Measurements from ENCODE around the gene FLNA. TPM values are rescaled to one million over a fixed set of nuclear protein-coding genes. Genes with fewer than 3 reads are reported as not detected.

Gene FLNA
- polyA plus RNA-seq, 1 donor from 2014 or later = 84.9 TPM

- Histone ChIP-seq H3K9me2 (ENCODE audit: insufficient read depth, low read length) (no peaks in the 10 kb centered on the region), H3K9me3 (ENCODE audit: low read length) (no peaks in the 10 kb centered on the region), H3K27me3 (ENCODE audit: insufficient read depth, low read depth, low read length) (no peaks in the 10 kb centered on the region), H2AFZ (ENCODE audit: low read depth, low read length) (no peak overlapping the region), H3K36me3 (ENCODE audit: insufficient read depth, low read length) (no peaks in the 10 kb centered on the region), H3K79me2 (replicated peaks; ENCODE audit: insufficient read depth, low read length) (no peaks in the 10 kb centered on the region), H3K27ac (ENCODE audit: low read length) (no peak overlapping the region), H4K20me1 (ENCODE audit: insufficient read depth) (no peaks in the 10 kb centered on the region), H3K4me3 (ENCODE audit: low read length) (no peak overlapping the region), H3K9ac (ENCODE audit: low read length) (no peak overlapping the region), H3K4me2 (ENCODE audit: low read length) (no peak overlapping the region), H3F3A (ENCODE audit: insufficient read depth, low read length, poor library complexity, severe bottlenecking) (no peaks in the 10 kb centered on the region)
- TF ChIP-seq REST (IDR thresholded peaks at IDR 0.05; ENCODE audit: borderline replicate concordance) = no peak
- no peak for TF ChIP-seq EZH2 (IDR thresholded peaks at IDR 0.05; ENCODE audit: borderline replicate concordance, insufficient read depth, low read length, poor library complexity, severe bottlenecking)
These were observed 25.0 kb downstream of the FLNA start for GRCh38 chrX:154349359-154349935.

GRCh38 chrX:154348646-154349358 is 25.6 kb downstream of the FLNA start:
- Histone ChIP-seq H2AFZ (ENCODE audit: low read depth, low read length) (no peak overlapping the region), H3K9me2 (ENCODE audit: insufficient read depth, low read length) (no peaks in the 10 kb centered on the region), H3K4me2 (ENCODE audit: low read length) (no peak overlapping the region), H3K9ac (ENCODE audit: low read length) (no peak overlapping the region), H4K20me1 (ENCODE audit: insufficient read depth) (no peaks in the 10 kb centered on the region), H3K9me3 (ENCODE audit: low read length) (no peaks in the 10 kb centered on the region), H3K27ac (ENCODE audit: low read length) (no peak overlapping the region), H3K36me3 (ENCODE audit: insufficient read depth, low read length) (no peaks in the 10 kb centered on the region), H3K27me3 (ENCODE audit: insufficient read depth, low read depth, low read length) (no peaks in the 10 kb centered on the region), H3K4me3 (ENCODE audit: low read length) (no peak overlapping the region), H3K79me2 (replicated peaks; ENCODE audit: insufficient read depth, low read length) (no peaks in the 10 kb centered on the region), H3F3A (ENCODE audit: insufficient read depth, low read length, poor library complexity, severe bottlenecking) (no peaks in the 10 kb centered on the region)
- TF ChIP-seq MXI1 (conservative IDR thresholded peaks at IDR 0.05; ENCODE audit: poor library complexity, severe bottlenecking) (no peak), EZH2 (IDR thresholded peaks at IDR 0.05; ENCODE audit: borderline replicate concordance, insufficient read depth, low read length, poor library complexity, severe bottlenecking) (no peak), SMC3 (conservative IDR thresholded peaks at IDR 0.05; ENCODE audit: poor library complexity) (no peak), TAF1 (IDR thresholded peaks at IDR 0.05; ENCODE audit: low read depth) (no peak), REST (IDR thresholded peaks at IDR 0.05; ENCODE audit: borderline replicate concordance) (no peak), EP300 (conservative IDR thresholded peaks at IDR 0.05; ENCODE audit: poor library complexity, severe bottlenecking) (no peak), POLR2AphosphoS5 (IDR thresholded peaks at IDR 0.05) (no peak), CTCF (IDR thresholded peaks at IDR 0.05; ENCODE audit: poor library complexity, severe bottlenecking) (no peak), RAD21 (conservative IDR thresholded peaks at IDR 0.05) (no peak)

Data from neural cell (in vitro differentiated cells).